ENCODE data around the gene TSPY10.
"Not testable (repeated sequence)": the region's sequence is repeated elsewhere in the genome, so short reads cannot be mapped to it uniquely, and the experiment has no call there.

TSPY10 gene, protein sequence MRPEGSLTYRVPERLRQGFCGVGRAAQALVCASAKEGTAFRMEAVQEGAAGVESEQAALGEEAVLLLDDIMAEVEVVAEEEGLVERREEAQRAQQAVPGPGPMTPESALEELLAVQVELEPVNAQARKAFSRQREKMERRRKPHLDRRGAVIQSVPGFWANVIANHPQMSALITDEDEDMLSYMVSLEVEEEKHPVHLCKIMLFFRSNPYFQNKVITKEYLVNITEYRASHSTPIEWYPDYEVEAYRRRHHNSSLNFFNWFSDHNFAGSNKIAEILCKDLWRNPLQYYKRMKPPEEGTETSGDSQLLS

DNA sequence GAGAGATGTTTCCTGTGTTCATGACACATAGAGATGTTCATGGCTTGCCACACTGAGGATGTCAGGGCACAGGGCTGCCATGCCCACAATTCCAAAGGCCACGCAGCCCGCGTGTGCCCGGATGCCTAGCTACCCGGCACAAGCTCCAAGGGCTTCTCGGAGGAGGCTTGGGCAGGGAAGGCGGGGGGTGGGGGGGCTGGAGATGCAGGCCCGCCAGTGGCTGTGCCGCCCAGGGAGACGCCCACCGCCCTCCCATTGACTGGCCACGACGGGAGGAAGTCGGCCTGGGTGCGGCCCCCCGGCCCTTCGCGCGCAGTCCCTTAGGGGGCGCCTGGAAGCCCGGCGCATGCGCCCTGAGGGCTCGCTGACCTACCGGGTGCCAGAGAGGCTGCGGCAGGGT, at the start of gene TSPY10:
Gene TSPY10 (plus strand): TSS at position 301 of the 400 bp plus-strand sequence. CDS start 46 bp downstream, at position 347.
- not testable (repeated sequence) for DNase-seq

GRCh38 chrY:9486967-9487366, 40.7 kb upstream of the TSPY10 start, which contains the start of gene TSPY9:
TSS of gene TSPY9 (plus strand) at chrY:9487267. CDS start at chrY:9487313, 46 bp downstream.
- not testable (repeated sequence) for DNase-seq

- DNase-seq, result not testable (repeated sequence)
Measured at GRCh38 chrY:9504396-9504795, 23.3 kb upstream of the TSPY10 start.

DNA sequence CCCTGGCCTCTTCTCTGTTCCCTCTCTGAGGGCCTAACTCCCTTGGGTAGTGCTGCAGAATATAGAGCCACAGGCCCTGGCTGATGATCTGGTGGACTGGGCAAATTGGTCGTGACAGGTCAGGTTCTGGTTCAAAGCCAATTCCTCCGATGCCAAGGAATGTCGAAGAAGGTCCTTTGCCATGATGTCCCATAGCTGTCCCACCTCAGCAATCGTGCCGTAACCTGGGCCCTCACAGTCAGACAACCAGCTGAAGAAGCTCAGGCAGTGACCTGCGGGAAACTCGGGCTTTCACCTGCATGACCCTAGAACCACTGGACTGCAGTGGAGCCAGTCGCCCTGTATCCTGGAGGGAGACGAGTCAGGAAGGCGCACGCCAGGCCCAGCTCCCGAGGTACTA, 11.4 kb upstream of the TSPY10 start:
- DNase-seq, result not testable (repeated sequence)

Data from CD4-positive, alpha-beta T cell treated with Interleukin-21 for 1 hour (primary cell).